Right atrium auricular region (tissue), 2 donors: Measurements from ENCODE around the gene TMEM82. TPM values are rescaled to one million over a fixed set of nuclear protein-coding genes. Genes with fewer than 3 reads are reported as not detected.
"Not testable (repeated sequence)": the region's sequence is repeated elsewhere in the genome, so short reads cannot be mapped to it uniquely, and the experiment has no call there.

ENCODE experiments used
- DNase-seq: peaks from one replicate; pipeline ENCODE4 v3.0.0-alpha.2; 2019; ENCODE audit warnings: low spot score
- H3K27ac ChIP-seq, 2 donors: fragments of 200-600 bp; sonication (generic); 1 replicate in 1 of 2; 2 replicates in 1 of 2; pipeline ENCODE4 v1.5.1; 2016 to 2019
- H3K27me3 ChIP-seq, 2 donors: fragments of 200-600 bp; sonication (generic); one replicate each; pipeline versions ENCODE4 v1.5.1 to v1.6.0; 2017 to 2019
- H3K36me3 ChIP-seq: fragments of 200-600 bp; sonication (generic); one replicate; pipeline ENCODE4 v1.5.1; 2016
- H3K4me1 ChIP-seq, 2 donors: fragments of 200-600 bp; sonication (generic); one replicate each; pipeline versions ENCODE4 v1.5.1 to v1.6.0; 2017 to 2019
- H3K4me3 ChIP-seq, 2 donors: fragments of 200-600 bp; sonication (generic); 1 replicate in 1 of 2; 2 replicates in 1 of 2; pipeline ENCODE4 v1.5.1; 2017 to 2019; ENCODE audit warnings: mild to moderate bottlenecking in 1 of 2, moderate library complexity in 1 of 2
- H3K9me3 ChIP-seq, 2 donors: fragments of 200-600 bp; sonication (generic); one replicate each; pipeline ENCODE4 v1.5.1; 2019
- CTCF ChIP-seq, 2 donors: fragments of 200-600 bp; sonication (generic); IDR thresholded peaks; one replicate each; pipeline ENCODE4 v1.5.1; 2019; ENCODE audit warnings: antibody characterized with exemption in 2 of 2
- total RNA-seq, 2 donors: library from RNA; depleted of rRNA; stranded (reverse); fragments of >200 nt; gene quantifications; one replicate each; pipeline ENCODE4 v1.1.0, GENCODE V29; 2016

TMEM82 gene
- total RNA-seq = not detected

GRCh38 chr1:15742339-15742801, at the start of gene TMEM82:
Gene TMEM82 (plus strand): TSS chr1:15742499. CDS start chr1:15742560, 61 bp downstream.
- TF ChIP-seq CTCF (IDR thresholded peaks at IDR 0.05) = no peak
- no peak within 1 kb of the TSS for H3K27ac ChIP-seq

GRCh38 chr1:15693371-15693770, 48.9 kb upstream of the TMEM82 start:
- H3K27me3 ChIP-seq = no peaks in the 10 kb centered on the region
- H3K27ac ChIP-seq = peak overlapping the region; percentile 5 to 39
- peaks cover 0 to 60% of the 10 kb centered on the region in 2 donors for H3K4me1 ChIP-seq
- H3K4me3 ChIP-seq = no peak overlapping the region
- peaks cover 11% of the 10 kb centered on the region for H3K36me3 ChIP-seq
- TF ChIP-seq CTCF (IDR thresholded peaks at IDR 0.05) = no peak
- H3K9me3 ChIP-seq = no peaks in the 10 kb centered on the region
- DNase-seq = no peak

More at GRCh38 chr1:15742339-15742801, at the start of gene TMEM82:
- no peak for DNase-seq
- no peaks in the 10 kb centered on the region for H3K27me3 ChIP-seq
- no peaks in the 10 kb centered on the region for H3K9me3 ChIP-seq
- no peak within 1 kb of the TSS for H3K4me3 ChIP-seq
- H3K4me1 ChIP-seq = peaks cover 0 to 18% of the 10 kb centered on the region in 2 donors
- H3K36me3 ChIP-seq = no peaks in the 10 kb centered on the region

DNA sequence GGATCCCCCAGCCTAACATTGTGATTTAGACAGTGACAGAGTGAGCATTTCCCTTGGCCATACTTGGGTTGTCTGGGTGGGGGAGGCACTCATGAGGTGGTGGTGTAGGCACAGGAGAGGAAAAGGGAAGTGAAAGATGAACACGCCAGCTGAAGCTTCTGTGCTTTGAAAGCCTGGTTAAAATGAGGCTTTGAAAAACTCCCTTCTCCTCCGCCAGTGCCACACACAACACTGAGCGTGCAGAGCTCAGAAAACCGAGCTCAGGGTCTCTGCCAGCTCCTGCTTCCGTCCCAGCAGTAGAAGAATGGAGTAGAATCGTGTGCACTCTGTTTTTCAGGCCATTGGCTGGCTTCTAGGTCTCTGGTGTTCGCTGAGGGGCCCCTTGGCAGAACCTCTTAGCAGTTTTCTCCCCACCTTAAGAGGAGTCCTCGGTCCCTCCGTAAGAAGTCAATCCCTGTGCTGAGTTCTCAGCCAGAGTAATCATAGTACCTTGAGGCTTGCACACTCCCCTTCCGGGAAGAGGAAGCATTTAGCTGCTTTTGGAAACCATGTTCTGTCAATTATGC, 45.3 kb upstream of the TMEM82 start:
- TF ChIP-seq CTCF (IDR thresholded peaks at IDR 0.05) = no peak
- no peak for DNase-seq
- Histone ChIP-seq H3K4me3 (no peak overlapping the region), H3K27me3 (no peaks in the 10 kb centered on the region), H3K9me3 (no peaks in the 10 kb centered on the region), H3K36me3 (peaks cover 11% of the 10 kb centered on the region), H3K27ac (no peak overlapping the region), H3K4me1 (peaks cover 0 to 61% of the 10 kb centered on the region in 2 donors)

DNA sequence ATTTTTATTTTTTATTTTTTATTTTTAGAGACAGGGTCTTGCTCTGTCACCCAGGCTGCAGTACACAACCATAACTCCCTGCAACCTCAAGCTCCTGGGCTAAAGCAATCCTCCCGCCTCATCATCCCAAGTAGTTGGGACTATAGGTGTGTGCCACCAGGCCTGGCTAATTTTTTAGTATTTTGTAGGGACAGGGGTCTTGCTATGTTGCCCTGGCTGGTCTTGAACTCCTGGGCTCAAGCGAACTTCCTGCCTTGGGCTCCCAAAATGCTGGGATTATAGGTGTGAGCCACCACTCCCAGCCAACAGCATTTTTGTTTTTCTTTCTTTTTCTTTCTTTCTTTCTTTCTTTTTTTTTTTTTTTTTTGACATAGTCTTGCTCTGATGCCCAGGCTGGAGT, 44.1 kb upstream of the TMEM82 start:
- TF ChIP-seq CTCF (IDR thresholded peaks at IDR 0.05) = no peak
- H3K4me1 ChIP-seq = peaks cover 0 to 64% of the 10 kb centered on the region in 2 donors

DNA sequence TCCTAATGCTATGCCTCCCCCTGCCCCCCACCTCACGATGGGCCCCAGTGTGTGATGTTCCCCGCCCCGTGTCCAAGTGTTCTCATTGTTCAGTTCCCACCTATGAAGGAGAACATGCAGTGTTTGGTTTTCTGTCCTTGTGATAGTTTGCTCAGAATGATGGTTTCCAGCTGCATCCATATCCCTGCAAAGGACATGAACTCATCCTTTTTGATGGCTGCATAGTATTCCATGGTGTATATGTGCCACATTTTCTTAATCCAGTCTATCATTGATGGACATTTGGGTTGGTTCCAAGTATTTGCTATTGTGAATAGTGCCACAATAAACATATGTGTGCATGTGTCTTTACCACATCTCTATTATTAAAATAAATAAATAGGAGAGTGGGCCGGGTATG, 43.0 kb upstream of the TMEM82 start:
- DNase-seq, H3K27ac ChIP-seq, H3K9me3 ChIP-seq, H3K27me3 ChIP-seq, H3K4me3 ChIP-seq: not testable (repeated sequence)
- peaks cover 0 to 66% of the 10 kb centered on the region in 2 donors for H3K4me1 ChIP-seq
- H3K36me3 ChIP-seq = peaks cover 11% of the 10 kb centered on the region

More for the DNA sequence above, 44.1 kb upstream of the TMEM82 start:
- no peak overlapping the region for H3K4me3 ChIP-seq
- no peaks in the 10 kb centered on the region for H3K27me3 ChIP-seq
- H3K27ac ChIP-seq = no peak overlapping the region
- DNase-seq = no peak
- peaks cover 11% of the 10 kb centered on the region for H3K36me3 ChIP-seq
- H3K9me3 ChIP-seq = no peaks in the 10 kb centered on the region

DNA sequence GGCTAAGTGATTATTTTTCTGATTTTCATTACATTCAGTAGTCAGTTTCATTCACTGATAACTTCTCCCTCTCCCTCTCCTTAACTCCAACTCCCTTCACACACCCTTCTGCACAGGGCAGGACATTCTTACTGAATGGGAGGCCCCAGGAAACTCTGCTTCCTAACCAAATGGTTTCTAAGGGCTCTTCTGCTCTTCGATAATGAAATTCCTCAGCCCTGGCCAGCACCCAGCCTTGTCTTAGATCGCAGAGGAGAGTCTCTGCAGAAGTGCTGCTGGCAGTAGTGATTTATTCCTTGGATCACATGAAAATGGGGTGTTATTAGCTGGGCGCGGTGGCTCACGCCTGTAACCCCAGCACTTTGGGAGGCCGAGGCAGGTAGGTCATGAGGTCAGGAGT, 41.8 kb upstream of the TMEM82 start:
- no peaks in the 10 kb centered on the region for H3K27me3 ChIP-seq
- H3K36me3 ChIP-seq = peaks cover 11% of the 10 kb centered on the region
- no peak for DNase-seq
- TF ChIP-seq CTCF (IDR thresholded peaks at IDR 0.05) = no peak
- peak overlapping the region; percentile 33 to 40 for H3K27ac ChIP-seq
- no peak overlapping the region for H3K4me3 ChIP-seq
- no peaks in the 10 kb centered on the region for H3K9me3 ChIP-seq
- peaks cover 0 to 71% of the 10 kb centered on the region in 2 donors for H3K4me1 ChIP-seq
